ENCODE data around the gene RBMXL3. TPM values are rescaled to one million over a fixed set of nuclear protein-coding genes. Genes with fewer than 3 reads are reported as not detected.

The RBMXL3 gene
- total RNA-seq, 1 donor from 2014 or later, result not detected

DNA sequence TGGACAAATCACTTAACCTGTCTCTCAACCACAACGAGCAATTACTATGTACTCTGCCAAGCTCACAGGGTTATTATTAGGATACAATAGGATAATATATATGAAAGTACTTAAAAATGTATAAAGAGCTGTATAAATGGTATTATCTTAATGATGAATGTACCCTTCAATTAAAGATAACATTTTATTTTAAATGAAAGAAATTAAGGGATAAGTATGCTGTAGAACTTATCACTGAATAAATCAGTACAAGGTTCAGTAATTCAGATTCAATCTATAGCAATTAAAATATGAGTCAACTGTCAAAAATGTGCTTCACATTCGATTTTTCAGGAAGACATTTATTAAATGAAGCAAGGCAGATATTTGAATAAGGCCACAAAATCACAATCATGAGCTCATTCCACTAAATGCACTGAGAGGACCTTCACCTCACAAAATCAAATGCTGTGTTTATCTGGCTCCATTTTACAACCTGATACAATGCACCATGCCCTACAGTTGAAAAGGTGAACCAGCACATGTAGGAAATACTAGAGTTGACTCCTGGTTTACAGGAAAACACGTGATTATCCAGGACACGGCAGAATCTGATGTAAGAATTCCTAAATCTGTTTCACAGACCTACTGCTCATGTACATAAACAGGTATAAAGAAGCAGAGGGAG lies 40.3 kb downstream of the RBMXL3 start:
- Mint-ChIP-seq H3K4me3 (peak overlapping the region; percentile 6), H3K27me3 (peaks cover 15% of the 10 kb centered on the region), H3K9me3 (no peaks in the 10 kb centered on the region), H3K27ac (no peak overlapping the region), H3K4me1 (ENCODE audit: unreplicated experiment) (peaks cover 34% of the 10 kb centered on the region), H3K36me3 (no peaks in the 10 kb centered on the region)
- TF ChIP-seq, protein P1, sequence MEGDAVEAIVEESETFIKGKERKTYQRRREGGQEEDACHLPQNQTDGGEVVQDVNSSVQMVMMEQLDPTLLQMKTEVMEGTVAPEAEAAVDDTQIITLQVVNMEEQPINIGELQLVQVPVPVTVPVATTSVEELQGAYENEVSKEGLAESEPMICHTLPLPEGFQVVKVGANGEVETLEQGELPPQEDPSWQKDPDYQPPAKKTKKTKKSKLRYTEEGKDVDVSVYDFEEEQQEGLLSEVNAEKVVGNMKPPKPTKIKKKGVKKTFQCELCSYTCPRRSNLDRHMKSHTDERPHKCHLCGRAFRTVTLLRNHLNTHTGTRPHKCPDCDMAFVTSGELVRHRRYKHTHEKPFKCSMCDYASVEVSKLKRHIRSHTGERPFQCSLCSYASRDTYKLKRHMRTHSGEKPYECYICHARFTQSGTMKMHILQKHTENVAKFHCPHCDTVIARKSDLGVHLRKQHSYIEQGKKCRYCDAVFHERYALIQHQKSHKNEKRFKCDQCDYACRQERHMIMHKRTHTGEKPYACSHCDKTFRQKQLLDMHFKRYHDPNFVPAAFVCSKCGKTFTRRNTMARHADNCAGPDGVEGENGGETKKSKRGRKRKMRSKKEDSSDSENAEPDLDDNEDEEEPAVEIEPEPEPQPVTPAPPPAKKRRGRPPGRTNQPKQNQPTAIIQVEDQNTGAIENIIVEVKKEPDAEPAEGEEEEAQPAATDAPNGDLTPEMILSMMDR (conservative IDR thresholded peaks at IDR 0.05), result no peak
- no peak for DNase-seq (ENCODE audit: extremely low spot score, unreplicated experiment)

DNA sequence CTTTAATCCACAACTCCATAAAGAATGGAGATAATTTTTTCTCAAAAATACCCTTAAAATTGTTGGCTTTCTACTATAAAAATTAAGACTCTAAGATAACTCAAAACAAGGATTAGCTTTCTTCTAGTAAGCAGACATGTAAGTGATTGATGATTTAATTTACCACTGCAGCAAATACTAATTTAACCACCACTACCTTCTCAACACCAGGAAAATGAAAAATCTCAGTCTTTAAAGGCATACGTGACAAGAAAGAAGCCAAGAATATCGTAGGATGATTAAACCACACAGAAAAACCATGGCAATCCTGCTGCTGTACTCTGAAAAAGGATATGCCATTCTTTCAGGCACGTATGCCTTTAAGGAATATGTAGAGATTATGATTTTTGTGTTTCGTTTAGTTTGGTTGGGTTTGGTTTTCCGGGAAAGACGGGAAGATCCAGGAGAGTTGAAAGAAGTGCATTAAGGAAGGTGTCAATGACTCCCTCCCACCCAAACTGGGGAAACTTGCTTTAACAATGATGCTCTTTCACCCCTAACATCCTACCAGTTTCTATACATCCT lies 43.8 kb downstream of the RBMXL3 start:
- TF ChIP-seq, protein P1 (conservative IDR thresholded peaks at IDR 0.05), result no peak
- H3K4me3 Mint-ChIP-seq, result peak overlapping the region; percentile 89
- H3K27me3 Mint-ChIP-seq, result peaks cover 22% of the 10 kb centered on the region
- peak overlapping the region; percentile 17 for H3K27ac Mint-ChIP-seq
- no peak for DNase-seq (ENCODE audit: extremely low spot score, unreplicated experiment)
- H3K9me3 Mint-ChIP-seq, result no peaks in the 10 kb centered on the region
- H3K36me3 Mint-ChIP-seq, result no peaks in the 10 kb centered on the region
- peaks cover 33% of the 10 kb centered on the region for H3K4me1 Mint-ChIP-seq (ENCODE audit: unreplicated experiment)

DNA sequence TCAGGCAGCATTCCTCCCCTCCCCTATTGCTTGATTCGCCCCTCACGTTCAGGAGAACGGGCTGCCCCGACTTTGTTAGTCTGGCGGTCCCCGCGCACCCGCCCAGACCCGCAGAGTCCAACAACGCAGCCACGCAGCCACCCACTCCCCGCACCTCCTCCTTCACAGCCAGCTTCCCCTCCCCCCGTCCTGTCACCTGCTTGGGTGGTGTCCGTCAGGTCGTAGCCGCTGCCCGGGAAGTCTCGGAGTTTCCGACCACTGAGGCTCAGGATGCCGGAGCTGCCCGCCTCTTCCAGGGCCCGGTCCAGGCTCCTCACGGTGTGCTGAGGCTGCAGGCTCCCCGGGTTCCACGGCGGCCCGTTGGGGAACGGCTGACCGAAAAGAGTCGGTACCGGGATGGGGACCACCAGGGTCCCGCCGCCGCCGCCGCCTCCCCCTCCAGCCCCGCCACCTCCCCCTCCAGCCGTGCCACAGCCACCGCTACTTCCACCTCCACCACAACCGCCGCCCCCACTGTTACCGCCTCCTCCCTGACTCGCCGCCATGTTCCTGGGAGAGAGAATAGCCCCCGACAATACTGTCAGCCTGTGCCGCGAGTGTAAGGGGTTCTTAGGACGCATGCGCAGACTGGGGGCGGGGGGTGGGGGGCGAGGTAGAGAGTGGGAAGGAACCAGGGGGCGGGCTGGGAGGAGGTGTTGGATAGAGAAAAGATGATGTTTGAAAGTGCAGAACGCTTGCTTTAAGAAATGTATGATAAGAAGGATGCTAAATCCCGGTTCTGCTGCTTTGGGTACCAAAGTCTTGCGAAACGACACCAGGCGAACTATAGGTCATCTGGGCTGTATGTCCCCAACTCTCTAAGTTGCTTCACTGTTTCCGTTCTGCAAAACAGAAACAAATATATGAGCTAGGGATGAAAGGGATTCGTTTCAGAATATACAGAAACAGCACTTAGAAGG lies 44.6 kb downstream of the RBMXL3 start, which contains the start of gene LRCH2:
Gene LRCH2, minus strand, starts transcription at position 600 of the 959 bp plus-strand sequence. Its CDS starts 55 bp downstream, at position 545.
- H3K27me3 Mint-ChIP-seq, result peaks cover 22% of the 10 kb centered on the region

DNA sequence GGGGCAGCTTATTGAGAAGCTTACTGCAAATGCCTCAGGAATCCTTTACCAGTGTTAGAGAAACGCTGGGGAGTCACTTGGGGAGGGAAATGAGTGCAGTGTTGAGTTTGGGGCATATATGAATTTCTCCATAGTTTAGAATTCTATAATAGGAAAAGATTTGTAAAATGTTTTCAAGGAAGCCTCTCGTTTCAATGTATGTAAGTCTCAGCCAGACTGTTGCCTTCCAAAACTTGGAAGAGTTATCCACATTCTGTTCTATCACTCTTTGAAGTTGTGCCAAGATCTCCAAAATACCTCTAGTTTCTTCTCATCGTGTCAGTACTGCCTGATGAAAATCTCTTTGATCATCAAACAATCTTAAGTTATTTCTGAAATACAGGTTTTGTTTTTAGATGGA lies 45.3 kb downstream of the RBMXL3 start:
- Mint-ChIP-seq H3K9me3 (no peaks in the 10 kb centered on the region), H3K4me3 (peak overlapping the region; percentile 89), H3K36me3 (no peaks in the 10 kb centered on the region), H3K27me3 (peaks cover 22% of the 10 kb centered on the region), H3K4me1 (ENCODE audit: unreplicated experiment) (peaks cover 33% of the 10 kb centered on the region), H3K27ac (no peak overlapping the region)
- DNase-seq (ENCODE audit: extremely low spot score, unreplicated experiment), result no peak
- TF ChIP-seq, protein P1 (conservative IDR thresholded peaks at IDR 0.05), result no peak

More for the DNA sequence above, 44.6 kb downstream of the RBMXL3 start, which contains the start of gene LRCH2:
- H3K4me1 Mint-ChIP-seq (ENCODE audit: unreplicated experiment), result peaks cover 33% of the 10 kb centered on the region
- H3K27ac Mint-ChIP-seq, result peak within 1 kb of the TSS; percentile 25
- no peaks in the 10 kb centered on the region for H3K9me3 Mint-ChIP-seq
- H3K36me3 Mint-ChIP-seq, result no peaks in the 10 kb centered on the region
- peak; percentile 78 for DNase-seq (ENCODE audit: extremely low spot score, unreplicated experiment)
- peak within 1 kb of the TSS; percentile 89 for H3K4me3 Mint-ChIP-seq
- TF ChIP-seq, protein P1 (conservative IDR thresholded peaks at IDR 0.05), result no peak

DNA sequence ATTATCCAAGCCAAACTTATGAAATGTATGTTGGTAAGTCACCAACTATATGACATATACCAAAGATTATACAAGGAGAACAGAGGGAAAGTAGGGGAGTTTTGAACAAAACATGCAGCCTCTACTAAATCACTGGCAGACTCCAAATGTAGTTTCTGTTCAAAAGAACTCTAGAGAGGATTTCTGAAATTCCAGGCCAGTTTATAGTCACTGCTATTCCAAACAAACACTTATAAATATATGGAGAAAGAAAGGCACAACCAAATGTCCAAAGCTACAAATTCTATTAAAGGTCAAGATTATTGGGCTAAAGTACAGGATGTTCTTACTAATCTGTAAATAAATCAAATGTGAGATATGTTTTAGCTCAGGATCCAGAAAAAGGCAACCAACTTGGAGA lies 47.4 kb downstream of the RBMXL3 start:
- H3K27ac Mint-ChIP-seq, result no peak overlapping the region
- no peak overlapping the region for H3K4me3 Mint-ChIP-seq
- no peaks in the 10 kb centered on the region for H3K36me3 Mint-ChIP-seq
- H3K4me1 Mint-ChIP-seq (ENCODE audit: unreplicated experiment), result peaks cover 18% of the 10 kb centered on the region
- peaks cover 22% of the 10 kb centered on the region for H3K27me3 Mint-ChIP-seq
- TF ChIP-seq, protein P1 (conservative IDR thresholded peaks at IDR 0.05), result no peak
- H3K9me3 Mint-ChIP-seq, result no peaks in the 10 kb centered on the region
- DNase-seq (ENCODE audit: extremely low spot score, unreplicated experiment), result no peak
